ENCODE results near the gene NCKAP5. TPM values are rescaled to one million over a fixed set of nuclear protein-coding genes. Genes with fewer than 3 reads are reported as not detected.

NCKAP5 gene
- total RNA-seq, 2 experiments from 2014 or later = not detected

- CTCF ChIA-PET = no interaction called here
- POLR2A ChIA-PET = no interaction called here
Observed at GRCh38 chr2:132758995-132759394, 809.3 kb downstream of the NCKAP5 start.

- POLR2A ChIA-PET = no interaction called here
- CTCF ChIA-PET = no interaction called here
Observed at GRCh38 chr2:132757676-132758075, 810.6 kb downstream of the NCKAP5 start.

- ChIA-PET POLR2A (no interaction called here), CTCF (no interaction called here)
Observed at GRCh38 chr2:132757002-132757589, 811.2 kb downstream of the NCKAP5 start.

GRCh38 chr2:132754867-132755472 is 813.3 kb downstream of the NCKAP5 start:
- POLR2A ChIA-PET = no interaction called here

GRCh38 chr2:132754392-132754791 is 813.9 kb downstream of the NCKAP5 start:
- POLR2A ChIA-PET = no interaction called here
- CTCF ChIA-PET = no interaction called here

More at GRCh38 chr2:132754867-132755472, 813.3 kb downstream of the NCKAP5 start:
- CTCF ChIA-PET = no interaction called here

GRCh38 chr2:132752421-132753206 is 815.6 kb downstream of the NCKAP5 start:
- ChIA-PET CTCF (no interaction called here), POLR2A (no interaction called here)

- ChIA-PET POLR2A (no interaction called here), CTCF (no interaction called here)
Observed at GRCh38 chr2:132751836-132752235, 816.4 kb downstream of the NCKAP5 start.

- ChIA-PET CTCF (no interaction called here), POLR2A (no interaction called here)
Observed at GRCh38 chr2:132750606-132751005, 817.7 kb downstream of the NCKAP5 start.

- CTCF ChIA-PET = no interaction called here
- POLR2A ChIA-PET = no interaction called here
Observed at GRCh38 chr2:132747046-132747445, 821.2 kb downstream of the NCKAP5 start.

- CTCF ChIA-PET = no interaction called here
Observed at GRCh38 chr2:132741754-132742153, 826.5 kb downstream of the NCKAP5 start.

GRCh38 chr2:132740081-132740720 is 828.1 kb downstream of the NCKAP5 start:
- ChIA-PET POLR2A (no interaction called here), CTCF (no interaction called here)

More at GRCh38 chr2:132741754-132742153, 826.5 kb downstream of the NCKAP5 start:
- POLR2A ChIA-PET = no interaction called here

- ChIA-PET POLR2A (no interaction called here), CTCF (no interaction called here)
Observed at GRCh38 chr2:132738223-132738622, 830.0 kb downstream of the NCKAP5 start.

- ChIA-PET POLR2A (no interaction called here), CTCF (no interaction called here)
Observed at GRCh38 chr2:132736059-132736458, 832.2 kb downstream of the NCKAP5 start.

GRCh38 chr2:132734961-132735360 is 833.3 kb downstream of the NCKAP5 start:
- CTCF ChIA-PET = no interaction called here
- POLR2A ChIA-PET = no interaction called here

- ChIA-PET CTCF (no interaction called here), POLR2A (no interaction called here)
Observed at GRCh38 chr2:132733094-132733493, 835.2 kb downstream of the NCKAP5 start.

GRCh38 chr2:132732694-132733093 is 835.6 kb downstream of the NCKAP5 start:
- ChIA-PET POLR2A (no interaction called here), CTCF (no interaction called here)

GRCh38 chr2:132731441-132731840 is 836.8 kb downstream of the NCKAP5 start:
- ChIA-PET CTCF (no interaction called here), POLR2A (no interaction called here)

GRCh38 chr2:132730611-132731010 is 837.7 kb downstream of the NCKAP5 start:
- ChIA-PET POLR2A (no interaction called here), CTCF (no interaction called here)

GRCh38 chr2:132729522-132729921 is 838.7 kb downstream of the NCKAP5 start:
- ChIA-PET CTCF (no interaction called here), POLR2A (no interaction called here)

GRCh38 chr2:132726155-132726554 is 842.1 kb downstream of the NCKAP5 start:
- ChIA-PET CTCF (no interaction called here), POLR2A (no interaction called here)

- ChIA-PET POLR2A (no interaction called here), CTCF (interaction anchor here (0.6 kb wide), 1 partner anchor 161 kb away, joined by 4 read pairs; no protein-coding TSS in a partner anchor)
Observed at GRCh38 chr2:132725748-132726147, 842.5 kb downstream of the NCKAP5 start.
